T-helper 1 cell treated with Interleukin-12 subunit alpha and Interleukin-12 subunit beta and Interleukin-4 antibody, amounts not matched to agents 30 μg/mL and 1 μg/mL, for 36 hours (primary cell): ENCODE results near the gene PRICKLE1.

ENCODE experiments used
- H3K27ac Mint-ChIP-seq: one replicate; pipeline ENCODE4 v1.8.0; 2021; ENCODE audit warnings: mild to moderate bottlenecking, mixed read lengths
- H3K27me3 Mint-ChIP-seq: one replicate; pipeline ENCODE4 v1.8.0; 2021; ENCODE audit warnings: low read depth, mixed read lengths
- H3K36me3 Mint-ChIP-seq: one replicate; pipeline ENCODE4 v1.8.0; 2021; ENCODE audit warnings: low read depth, mixed read lengths
- H3K4me1 Mint-ChIP-seq: one replicate; pipeline ENCODE4 v1.8.0; 2021; ENCODE audit warnings: low read depth, mixed read lengths
- H3K4me3 Mint-ChIP-seq: one replicate; pipeline ENCODE4 v1.8.0; 2021; ENCODE audit warnings: mild to moderate bottlenecking, moderate library complexity, mixed read lengths
- H3K9me3 Mint-ChIP-seq: one replicate; pipeline ENCODE4 v1.8.0; 2021; ENCODE audit warnings: mixed read lengths

PRICKLE1 gene

DNA sequence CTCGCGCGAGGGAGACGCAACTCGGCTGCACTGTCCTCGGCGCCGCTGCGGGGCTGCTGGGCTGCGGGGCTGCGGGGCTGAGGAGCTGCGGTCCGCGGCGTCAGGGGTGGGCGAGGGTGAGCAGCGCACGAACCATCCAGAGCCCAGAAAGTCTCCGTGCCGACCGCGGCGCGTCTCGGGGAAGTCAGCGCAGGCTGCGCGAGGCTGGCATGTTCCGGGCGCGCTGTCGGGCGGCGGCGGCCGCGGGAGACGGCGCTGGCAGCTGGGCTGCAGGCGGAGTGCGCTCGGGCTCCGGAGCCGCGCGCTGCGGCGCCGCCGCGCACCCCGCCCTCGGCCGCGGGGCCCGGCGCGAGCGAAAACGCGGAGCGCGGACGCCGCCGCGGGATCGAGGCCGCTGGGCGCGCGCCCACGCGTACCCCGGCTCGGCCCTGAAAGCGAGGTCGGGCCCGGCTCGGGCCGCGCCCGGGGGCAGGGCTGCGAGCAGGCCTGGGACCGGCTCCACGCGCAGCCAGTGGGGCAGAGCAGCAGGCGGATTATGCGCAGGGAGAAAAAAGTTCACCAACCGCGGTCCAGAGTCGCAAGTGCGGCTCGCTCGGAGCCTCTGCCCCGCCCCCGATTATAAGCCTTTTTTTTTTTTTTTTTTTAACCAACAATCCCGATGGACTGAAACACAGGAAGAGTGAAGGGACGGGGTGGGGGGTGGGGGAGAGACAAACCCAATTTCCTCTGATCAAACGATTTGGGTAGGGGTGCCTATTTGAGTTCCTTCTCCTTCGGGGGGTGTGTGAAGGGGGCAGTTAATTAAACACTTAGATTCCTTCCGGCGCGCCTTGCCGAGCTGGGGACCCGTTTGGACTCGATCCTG, at the start of gene PRICKLE1:
TSS of gene PRICKLE1 (minus strand) at position 282 of the 865 bp plus-strand sequence. CDS start 117,230 bp downstream, outside the sequence.
- H3K27me3 Mint-ChIP-seq = peaks cover 73% of the 10 kb centered on the region
- peaks cover 1% of the 10 kb centered on the region for H3K36me3 Mint-ChIP-seq
- H3K4me3 Mint-ChIP-seq = peak within 1 kb of the TSS; percentile 65
- no peaks in the 10 kb centered on the region for H3K9me3 Mint-ChIP-seq
- no peak within 1 kb of the TSS for H3K27ac Mint-ChIP-seq
- peaks cover 11% of the 10 kb centered on the region for H3K4me1 Mint-ChIP-seq

DNA sequence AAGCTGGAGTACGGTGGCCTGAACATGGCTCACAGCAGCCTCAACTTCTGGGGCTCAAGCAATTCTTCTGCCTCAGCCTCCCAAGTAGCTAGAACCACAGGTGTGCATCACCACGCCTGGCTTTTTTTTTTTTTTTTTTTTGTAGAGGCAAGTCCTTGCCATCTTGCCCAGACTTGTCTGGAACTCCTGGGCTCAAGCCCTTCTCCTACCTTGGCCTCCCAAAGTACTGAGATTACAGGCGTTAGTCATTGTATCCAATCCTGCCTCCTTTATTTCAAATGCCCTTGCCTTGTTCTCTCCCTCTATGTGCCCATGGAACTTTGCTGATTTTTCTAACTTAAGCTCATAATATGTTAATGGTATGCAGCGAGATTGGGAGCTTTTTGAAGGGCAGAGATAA, 49.2 kb upstream of the PRICKLE1 start:
- Mint-ChIP-seq H3K27ac (no peak overlapping the region), H3K36me3 (no peaks in the 10 kb centered on the region), H3K27me3 (no peaks in the 10 kb centered on the region), H3K4me3 (no peak overlapping the region), H3K4me1 (no peaks in the 10 kb centered on the region), H3K9me3 (no peaks in the 10 kb centered on the region)

DNA sequence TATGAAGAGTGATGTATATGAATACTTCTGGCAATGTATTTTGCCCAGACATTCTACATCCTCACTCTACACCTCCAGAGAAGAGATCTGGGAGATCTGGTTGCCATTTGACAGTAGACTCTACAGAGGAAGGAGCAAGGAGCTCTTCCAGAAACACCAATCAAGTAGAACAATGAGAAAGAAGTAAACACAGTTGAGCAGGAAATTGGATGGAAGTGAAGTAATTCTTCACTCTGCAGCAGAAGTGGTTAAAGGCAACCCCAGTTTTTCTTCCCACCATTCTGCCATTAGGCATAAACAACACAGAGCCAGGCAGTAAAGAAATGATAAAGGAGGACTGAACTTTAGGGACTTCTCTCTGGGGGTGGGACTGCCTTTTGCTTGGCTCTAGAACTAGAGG, 48.5 kb upstream of the PRICKLE1 start:
- H3K9me3 Mint-ChIP-seq = no peaks in the 10 kb centered on the region
- no peaks in the 10 kb centered on the region for H3K36me3 Mint-ChIP-seq
- H3K4me1 Mint-ChIP-seq = no peaks in the 10 kb centered on the region
- H3K27ac Mint-ChIP-seq = no peak overlapping the region
- H3K27me3 Mint-ChIP-seq = no peaks in the 10 kb centered on the region
- H3K4me3 Mint-ChIP-seq = no peak overlapping the region

DNA sequence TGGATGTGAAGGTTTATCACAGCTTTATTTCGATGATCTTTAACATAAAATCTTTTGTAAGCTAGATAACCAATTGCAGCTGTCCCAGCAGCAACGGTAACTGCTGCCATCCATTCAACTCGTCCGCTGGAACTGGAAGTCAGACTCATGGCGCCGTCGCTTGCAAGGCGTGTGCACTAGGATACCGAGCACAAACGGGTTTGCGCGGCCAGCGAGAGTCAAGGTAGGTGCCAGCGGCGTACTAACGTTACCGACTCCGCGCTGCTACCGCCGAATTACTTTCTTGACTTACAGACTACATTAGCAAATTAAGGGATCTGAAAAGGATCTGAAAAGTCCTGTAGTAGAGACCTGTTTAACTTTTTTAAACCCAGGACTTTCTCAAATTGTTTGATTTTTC, 47.4 kb upstream of the PRICKLE1 start:
- Mint-ChIP-seq H3K4me1 (no peaks in the 10 kb centered on the region), H3K27ac (no peak overlapping the region), H3K9me3 (no peaks in the 10 kb centered on the region), H3K27me3 (no peaks in the 10 kb centered on the region), H3K4me3 (no peak overlapping the region), H3K36me3 (no peaks in the 10 kb centered on the region)

DNA sequence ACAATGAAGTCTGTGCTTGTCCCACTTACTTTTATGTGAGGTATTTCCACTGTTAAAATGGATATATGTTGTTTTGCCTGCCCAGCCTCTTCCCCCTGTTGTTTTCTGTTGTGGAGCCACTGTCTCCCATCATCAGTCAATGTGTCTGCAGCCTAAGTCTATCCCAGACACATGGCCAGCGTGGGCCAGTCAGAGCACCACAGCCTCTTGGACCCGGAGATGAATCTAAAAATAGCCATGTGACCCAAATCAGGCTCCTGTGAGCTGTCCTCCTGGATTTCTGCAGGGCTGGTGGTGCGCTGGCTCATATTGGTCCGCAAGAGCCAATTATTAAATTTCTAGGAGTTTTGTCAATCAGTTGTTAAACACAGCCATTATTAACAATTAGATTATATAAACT, 44.0 kb upstream of the PRICKLE1 start:
- Mint-ChIP-seq H3K4me3 (no peak overlapping the region), H3K9me3 (no peaks in the 10 kb centered on the region), H3K27me3 (no peaks in the 10 kb centered on the region), H3K36me3 (no peaks in the 10 kb centered on the region), H3K4me1 (no peaks in the 10 kb centered on the region), H3K27ac (no peak overlapping the region)

DNA sequence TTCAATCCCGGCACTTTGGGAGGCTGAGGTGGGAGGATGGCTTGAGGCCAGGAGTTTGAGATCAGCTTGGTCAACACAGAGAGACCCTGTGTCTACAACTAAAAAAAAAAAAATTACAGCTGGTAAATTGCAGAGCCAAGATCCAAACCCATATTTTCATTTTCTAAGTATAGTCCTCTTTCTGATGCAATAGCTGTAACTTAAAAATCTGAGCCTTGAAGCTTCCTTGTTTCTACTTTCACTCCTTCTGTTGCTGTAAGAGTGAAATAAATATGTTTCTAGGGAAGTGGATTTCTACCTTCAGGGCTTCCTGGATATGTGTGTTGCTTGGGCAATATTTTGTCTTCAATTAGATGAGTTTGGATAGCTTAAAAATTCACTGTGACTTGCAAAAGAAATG, 42.0 kb upstream of the PRICKLE1 start:
- H3K27ac Mint-ChIP-seq = no peak overlapping the region
- H3K27me3 Mint-ChIP-seq = no peaks in the 10 kb centered on the region
- no peak overlapping the region for H3K4me3 Mint-ChIP-seq
- H3K9me3 Mint-ChIP-seq = no peaks in the 10 kb centered on the region
- H3K36me3 Mint-ChIP-seq = no peaks in the 10 kb centered on the region
- H3K4me1 Mint-ChIP-seq = no peaks in the 10 kb centered on the region

DNA sequence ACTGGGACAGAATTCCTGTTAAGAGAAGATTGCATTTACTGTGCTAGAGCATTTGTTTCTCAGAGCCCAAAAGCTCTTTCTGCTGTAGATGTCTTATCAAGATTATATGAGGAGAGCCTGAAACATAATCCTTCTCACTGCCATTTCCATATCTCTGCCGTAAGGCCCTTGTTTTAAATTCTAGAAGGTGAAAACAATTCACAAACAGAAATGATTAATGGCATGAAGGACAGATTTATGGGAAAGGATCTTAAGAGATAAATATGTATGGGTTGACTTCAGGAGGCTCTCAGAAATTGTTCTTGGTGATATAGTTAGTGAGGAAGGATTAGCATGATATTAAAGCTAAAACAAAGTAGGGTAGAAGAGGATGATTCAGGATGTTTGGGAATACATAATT, 40.8 kb upstream of the PRICKLE1 start:
- no peak overlapping the region for H3K4me3 Mint-ChIP-seq
- no peaks in the 10 kb centered on the region for H3K9me3 Mint-ChIP-seq
- H3K27ac Mint-ChIP-seq = no peak overlapping the region
- H3K4me1 Mint-ChIP-seq = no peaks in the 10 kb centered on the region
- H3K27me3 Mint-ChIP-seq = no peaks in the 10 kb centered on the region
- no peaks in the 10 kb centered on the region for H3K36me3 Mint-ChIP-seq

DNA sequence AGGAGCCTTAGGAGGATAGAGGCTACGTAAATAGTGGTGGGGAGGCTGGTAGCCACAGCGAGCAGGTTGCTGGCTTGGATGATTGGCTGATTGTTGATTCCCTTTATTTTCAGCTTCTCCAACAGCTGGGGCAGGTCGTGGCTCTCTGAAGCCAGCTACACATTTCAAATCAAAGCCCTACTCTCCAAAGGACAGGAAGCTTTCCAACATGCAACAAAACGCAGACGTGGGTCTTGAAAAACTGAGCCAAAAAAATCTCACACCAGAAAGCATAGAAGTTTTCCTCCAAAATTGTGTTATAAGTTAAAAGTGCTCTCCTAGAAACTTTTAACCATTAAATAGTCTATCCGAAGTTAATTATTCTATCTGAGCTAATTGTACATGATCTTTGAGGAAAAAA, 37.6 kb upstream of the PRICKLE1 start:
- H3K4me3 Mint-ChIP-seq = no peak overlapping the region
- H3K27me3 Mint-ChIP-seq = no peaks in the 10 kb centered on the region
- H3K36me3 Mint-ChIP-seq = no peaks in the 10 kb centered on the region
- no peak overlapping the region for H3K27ac Mint-ChIP-seq
- no peaks in the 10 kb centered on the region for H3K9me3 Mint-ChIP-seq
- H3K4me1 Mint-ChIP-seq = no peaks in the 10 kb centered on the region

DNA sequence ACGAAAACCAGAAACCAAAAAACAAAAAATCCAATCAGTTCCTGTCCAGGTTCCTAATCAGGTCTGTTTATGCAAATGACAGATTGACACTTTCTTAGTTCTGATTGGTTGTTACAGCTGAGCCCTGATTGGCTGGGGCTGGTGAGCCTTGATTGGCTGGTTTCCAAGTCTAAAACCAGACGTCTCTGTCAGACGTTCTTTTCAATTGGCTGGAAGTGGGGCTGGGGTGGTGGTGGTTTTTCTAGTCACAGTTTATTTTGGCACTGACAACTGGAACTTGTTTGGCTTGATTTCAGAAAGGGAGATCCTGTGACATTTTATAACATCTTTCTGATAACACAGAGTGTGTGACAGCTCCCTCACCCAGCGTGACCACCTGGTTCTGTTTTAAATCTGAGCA, 36.1 kb upstream of the PRICKLE1 start:
- Mint-ChIP-seq H3K36me3 (no peaks in the 10 kb centered on the region), H3K9me3 (no peaks in the 10 kb centered on the region), H3K4me1 (no peaks in the 10 kb centered on the region), H3K4me3 (no peak overlapping the region), H3K27ac (no peak overlapping the region), H3K27me3 (no peaks in the 10 kb centered on the region)

DNA sequence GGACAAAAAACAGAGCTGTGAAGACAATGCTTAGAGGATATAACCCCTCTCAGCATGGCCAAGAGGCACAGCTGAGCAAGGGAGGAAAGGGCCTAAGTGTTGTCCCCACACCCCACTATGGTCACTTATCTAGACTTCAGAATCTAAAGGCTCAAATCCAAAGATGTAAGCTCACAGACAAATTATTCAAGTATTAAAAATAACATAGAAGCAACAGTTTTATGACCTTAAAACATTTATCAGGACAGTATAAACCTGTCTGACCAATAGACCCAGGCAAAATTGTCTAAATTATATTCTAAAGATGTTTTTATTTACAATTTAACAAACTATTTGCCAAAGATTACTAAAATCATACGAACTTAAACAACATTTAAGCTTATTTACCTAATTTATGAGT, 28.1 kb upstream of the PRICKLE1 start:
- H3K27me3 Mint-ChIP-seq = no peaks in the 10 kb centered on the region
- no peak overlapping the region for H3K4me3 Mint-ChIP-seq
- H3K9me3 Mint-ChIP-seq = peaks cover 11% of the 10 kb centered on the region
- no peak overlapping the region for H3K27ac Mint-ChIP-seq
- H3K4me1 Mint-ChIP-seq = no peaks in the 10 kb centered on the region
- no peaks in the 10 kb centered on the region for H3K36me3 Mint-ChIP-seq

DNA sequence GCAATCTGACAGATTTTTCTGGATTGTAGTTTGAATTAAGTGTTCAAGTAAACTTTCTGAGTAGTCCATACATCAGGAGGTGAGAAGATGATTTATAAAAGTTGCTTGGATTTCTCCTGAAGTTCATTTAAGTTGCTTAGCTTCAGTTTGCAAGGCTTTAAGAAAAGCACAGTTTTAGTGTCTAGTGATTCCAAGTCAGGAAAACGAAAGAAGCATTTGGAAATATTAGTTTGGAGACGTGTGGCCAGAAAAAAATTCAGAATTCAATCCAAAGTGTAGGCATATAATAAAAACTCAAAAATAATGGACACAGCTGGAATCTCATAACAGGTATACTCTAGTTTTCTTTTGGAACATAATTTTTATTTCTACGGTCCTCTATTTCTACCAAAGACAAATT, 25.5 kb upstream of the PRICKLE1 start:
- Mint-ChIP-seq H3K27ac (no peak overlapping the region), H3K4me1 (no peaks in the 10 kb centered on the region), H3K36me3 (no peaks in the 10 kb centered on the region), H3K4me3 (no peak overlapping the region), H3K27me3 (no peaks in the 10 kb centered on the region), H3K9me3 (peaks cover 11% of the 10 kb centered on the region)

DNA sequence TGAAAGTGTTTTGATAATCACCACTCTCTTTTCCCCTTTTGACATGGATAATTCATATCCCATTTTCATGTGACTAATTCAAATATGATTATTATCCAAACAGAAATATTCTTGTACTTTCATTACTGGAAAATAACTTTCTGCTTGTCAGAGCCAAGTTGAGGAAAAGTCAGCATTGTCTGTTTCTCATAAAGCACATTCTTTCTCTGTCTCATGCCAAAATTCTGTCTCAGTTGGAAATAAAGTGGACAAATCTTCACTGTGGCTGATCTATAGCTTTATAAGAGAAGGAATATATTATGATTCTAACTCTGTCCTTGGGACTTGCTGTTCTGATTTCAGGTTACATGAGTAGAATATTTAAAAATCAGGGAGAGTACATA, 22.7 kb upstream of the PRICKLE1 start:
- Mint-ChIP-seq H3K36me3 (no peaks in the 10 kb centered on the region), H3K4me3 (no peak overlapping the region), H3K27me3 (no peaks in the 10 kb centered on the region), H3K9me3 (peaks cover 3% of the 10 kb centered on the region), H3K27ac (no peak overlapping the region), H3K4me1 (no peaks in the 10 kb centered on the region)

DNA sequence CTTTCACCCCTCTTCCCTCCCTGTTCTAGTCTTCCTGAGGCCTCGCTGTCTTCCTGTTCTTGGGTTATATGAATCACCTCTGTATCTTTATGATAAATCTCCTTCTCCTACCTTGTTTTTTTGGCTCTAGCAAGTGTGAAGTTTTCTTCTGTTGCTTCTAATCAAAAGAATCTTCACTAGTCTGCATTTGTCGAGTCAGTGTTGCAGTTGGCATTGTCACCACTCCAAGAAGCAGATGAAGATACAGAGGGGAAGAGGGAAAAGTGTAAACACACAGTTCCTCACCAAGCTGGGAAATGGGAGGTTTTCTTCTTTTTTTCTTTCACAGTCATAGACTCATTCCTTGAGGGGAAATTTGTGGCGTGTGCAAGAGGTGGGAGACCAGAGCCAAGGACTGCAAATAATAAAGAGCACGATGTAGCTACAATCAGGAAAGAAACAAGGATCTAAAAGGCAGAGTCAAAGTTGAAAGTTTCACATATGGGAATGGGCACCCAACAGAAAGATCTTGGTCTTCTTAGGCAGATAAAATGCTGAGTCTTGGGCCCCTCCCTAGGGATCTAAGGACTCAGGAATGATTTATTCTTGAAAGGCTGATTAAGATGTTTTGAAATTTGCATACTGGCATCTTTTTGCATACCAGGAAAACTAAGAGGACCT, 22.2 kb upstream of the PRICKLE1 start:
- Mint-ChIP-seq H3K4me3 (no peak overlapping the region), H3K4me1 (no peaks in the 10 kb centered on the region), H3K36me3 (no peaks in the 10 kb centered on the region), H3K27ac (no peak overlapping the region), H3K9me3 (peaks cover 3% of the 10 kb centered on the region), H3K27me3 (no peaks in the 10 kb centered on the region)

DNA sequence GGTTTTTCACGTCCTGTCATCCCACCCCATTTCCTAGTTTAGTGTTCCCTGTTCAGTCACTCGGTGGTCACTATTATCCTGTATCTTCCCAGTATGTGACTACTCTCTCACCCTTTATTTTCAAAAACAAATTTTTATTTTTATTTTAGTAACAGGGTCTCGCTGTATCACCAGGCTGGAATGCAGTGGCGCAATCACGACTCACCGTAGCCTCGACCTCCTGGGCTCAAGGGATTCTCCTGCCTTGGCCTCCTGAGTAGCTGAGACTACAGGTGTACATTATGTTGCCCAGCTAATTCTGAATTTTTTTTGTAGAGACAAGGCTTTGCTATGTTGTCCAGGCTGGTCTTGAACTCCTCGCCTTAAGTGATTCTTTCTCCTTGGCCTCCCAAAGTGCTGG, 20.1 kb upstream of the PRICKLE1 start:
- no peaks in the 10 kb centered on the region for H3K36me3 Mint-ChIP-seq
- H3K4me1 Mint-ChIP-seq = no peaks in the 10 kb centered on the region
- no peak overlapping the region for H3K4me3 Mint-ChIP-seq
- H3K27me3 Mint-ChIP-seq = no peaks in the 10 kb centered on the region
- H3K27ac Mint-ChIP-seq = no peak overlapping the region
- no peaks in the 10 kb centered on the region for H3K9me3 Mint-ChIP-seq

DNA sequence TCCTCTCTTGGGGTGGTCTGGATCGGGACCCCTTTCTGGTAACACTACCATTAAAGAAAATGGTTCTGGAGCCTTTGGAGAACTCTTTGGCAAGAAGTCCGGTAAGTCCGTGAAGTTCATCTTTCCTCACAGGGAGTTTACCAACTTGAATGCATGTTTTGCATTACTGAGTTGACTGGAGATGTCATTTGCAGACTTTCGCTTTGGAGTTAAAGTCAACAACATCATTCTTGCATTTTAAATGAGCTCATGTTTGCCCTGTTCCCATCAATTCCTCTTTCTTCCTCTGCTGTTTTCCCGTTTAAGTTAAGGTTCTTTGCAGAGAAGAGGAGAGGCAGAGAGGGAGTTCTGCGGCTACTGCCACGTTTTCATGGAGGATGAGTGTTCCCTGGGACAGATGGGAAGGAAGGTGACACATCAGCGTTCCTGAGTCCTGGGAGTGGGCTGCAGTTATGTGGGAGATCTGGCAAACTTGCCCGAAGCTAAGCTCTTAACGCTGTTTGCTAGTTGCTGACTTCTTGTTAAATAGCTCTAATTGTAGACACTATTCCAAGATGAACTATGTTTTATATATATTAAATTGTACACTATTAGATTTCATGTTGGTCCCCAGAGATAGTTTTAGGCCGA, 18.8 kb upstream of the PRICKLE1 start:
- Mint-ChIP-seq H3K4me1 (no peaks in the 10 kb centered on the region), H3K4me3 (no peak overlapping the region), H3K27me3 (no peaks in the 10 kb centered on the region), H3K36me3 (no peaks in the 10 kb centered on the region), H3K9me3 (no peaks in the 10 kb centered on the region), H3K27ac (no peak overlapping the region)
